ENCODE measurements around the gene ZNF385A. TPM values are rescaled to one million over a fixed set of nuclear protein-coding genes. Genes with fewer than 3 reads are reported as not detected.
A peak's percentile ranks its signal among the peaks of the same experiment; 100 is the strongest.

The ZNF385A gene
- total and polyA plus RNA-seq, 9 of the 15 experiments (the other 6 are each of a cell fraction or from before 2014, with no cell fraction given): 1.0 to 111 (median 7.7) TPM

- TF ChIP-seq KDM4B (IDR thresholded peaks at IDR 0.05; ENCODE audit: borderline replicate concordance in 2 of 2, low read depth in 1 of 2): no peak
- TF ChIP-seq CREBBP (IDR thresholded peaks at IDR 0.05; ENCODE audit: low read depth, low read length): no peak
- no peak for TF ChIP-seq HLTF (IDR thresholded peaks at IDR 0.05)
- no peak for TF ChIP-seq ASH1L (IDR thresholded peaks at IDR 0.05; ENCODE audit: borderline replicate concordance, low read depth, partially characterized antibody)
- peak; percentile 68; the same call in 1 of the 2 replicates for TF ChIP-seq NR2C2 (CRISPR knock-in tag; IDR thresholded peaks at IDR 0.05)
- peak; percentile 59 for TF ChIP-seq NR2C2 (tag; IDR thresholded peaks at IDR 0.05)
- TF ChIP-seq MAX (CRISPR knock-in tag; IDR thresholded peaks at IDR 0.05): peak; percentile 76
- peak in 2 of 3 experiments; percentile 46 to 52 for TF ChIP-seq YY1 (IDR thresholded peaks at IDR 0.05; ENCODE audit: borderline replicate concordance in 1 of 3, control insufficient read depth in 1 of 3, extremely low read depth in 1 of 3, insufficient read depth in 3 of 3, insufficient read length in 1 of 3, insufficient replicate concordance in 2 of 3, low read depth in 1 of 3, low read length in 2 of 3)
- peak; percentile 62 for TF ChIP-seq HNRNPLL (IDR thresholded peaks at IDR 0.05; ENCODE audit: low read depth, low read length, poor library complexity, severe bottlenecking)
- peak; percentile 59 for TF ChIP-seq EP300 (IDR thresholded peaks at IDR 0.05; ENCODE audit: low read length)
- TF ChIP-seq ZNF124 (CRISPR knock-in tag; IDR thresholded peaks at IDR 0.05): no peak
- peak; percentile 92 for TF ChIP-seq KAT2B (IDR thresholded peaks at IDR 0.05; ENCODE audit: low read depth, low read length)
- no peak for TF ChIP-seq ZSCAN32 (CRISPR knock-in tag; IDR thresholded peaks at IDR 0.05)
- no peak for TF ChIP-seq ATF4 (CRISPR knock-in tag; IDR thresholded peaks at IDR 0.05)
- no peak for TF ChIP-seq ZNF584 (CRISPR knock-in tag; IDR thresholded peaks at IDR 0.05; ENCODE audit: low read depth)
- TF ChIP-seq NFYB (IDR thresholded peaks at IDR 0.05; ENCODE audit: extremely low read depth, insufficient read length): no peak
- TF ChIP-seq KDM1A (IDR thresholded peaks at IDR 0.05): peak in 1 of 2 experiments; percentile 51; a peak in 1 of 4 replicates
- peak; percentile 60; the same call in 1 of the 2 replicates for TF ChIP-seq ZKSCAN1 (IDR thresholded peaks at IDR 0.05; ENCODE audit: low read depth, low read length)
- TF ChIP-seq JUN (IDR thresholded peaks at IDR 0.05; ENCODE audit: borderline replicate concordance, low read depth, low read length): peak; percentile 68; the same call in 1 of the 2 replicates
- 0 out of 2 replicates have a peak, but pooled peaks have one; percentile 41 for TF ChIP-seq JUN (CRISPR knock-in tag; IDR thresholded peaks at IDR 0.05; ENCODE audit: borderline replicate concordance)
- TF ChIP-seq FUS (optimal IDR thresholded peaks at IDR 0.05; ENCODE audit: low read depth, low read length): no peak
- TF ChIP-seq CREB1 (IDR thresholded peaks at IDR 0.05): peak; percentile 17; the same call in 1 of the 2 replicates
- TF ChIP-seq CREB1 (CRISPR knock-in tag; IDR thresholded peaks at IDR 0.05): peak; percentile 68
- no peak for TF ChIP-seq POLR2B (IDR thresholded peaks at IDR 0.05; ENCODE audit: low read depth, partially characterized antibody)
- peak; percentile 89 to 96 for TF ChIP-seq RAD21 (CRISPR knock-in tag; conservative IDR thresholded peaks at IDR 0.05 in 1 of 2, IDR thresholded peaks at IDR 0.05 in 1 of 2)
- TF ChIP-seq NRF1 (conservative IDR thresholded peaks at IDR 0.05 in 1 of 2, IDR thresholded peaks at IDR 0.05 in 1 of 2): no peak
These were observed 4.9 kb downstream of the ZNF385A start (continued) for GRCh38 chr12:54379398-54380201.
